PFSK-1 (cell line): Measurements from ENCODE around the gene PCDHGB5.

Experiments
- FOXP2 ChIP-seq: optimal IDR thresholded peaks from 2 replicates; pipeline ENCODE3; 2011; ENCODE audit warnings: borderline replicate concordance, control low read depth, inconsistent platforms; ENCODE audit not compliant: insufficient read depth; ENCODE audit errors: extremely low read length, extremely low read depth
- POLR2AphosphoS5 ChIP-seq: IDR thresholded peaks from 2 replicates; pipeline ENCODE4 v1.6.1; 2012; ENCODE audit warnings: low read depth, mild to moderate bottlenecking, control low read depth, low read length, moderate library complexity
- REST ChIP-seq, 2 experiments: IDR thresholded peaks; 2 replicates each; pipeline versions ENCODE4 v1.6.1 to v1.8.0; 2011 to 2012; ENCODE audit warnings: low read depth in 2 of 2, low read length in 2 of 2, control low read depth in 1 of 2, inconsistent platforms in 1 of 2, mild to moderate bottlenecking in 1 of 2, moderate library complexity in 1 of 2; ENCODE audit not compliant: insufficient read depth in 1 of 2
- SIN3A ChIP-seq: IDR thresholded peaks from 2 replicates; pipeline ENCODE4 v1.6.1; 2012; ENCODE audit warnings: mild to moderate bottlenecking, low read length, moderate library complexity, borderline replicate concordance; ENCODE audit not compliant: insufficient read depth
- TAF1 ChIP-seq: IDR thresholded peaks from 2 replicates; pipeline ENCODE4 v1.6.1; 2012; ENCODE audit warnings: low read length, control low read depth, borderline replicate concordance; ENCODE audit not compliant: insufficient read depth

- TF ChIP-seq POLR2AphosphoS5: no peak
- TF ChIP-seq REST (IDR thresholded peaks at IDR 0.05; ENCODE audit: insufficient read depth in 1 of 2, low read depth in 2 of 2, low read length in 2 of 2): no peak
- no peak for TF ChIP-seq TAF1
- no peak for TF ChIP-seq SIN3A
- TF ChIP-seq FOXP2: no peak
These were observed 25.1 kb downstream of the PCDHGB5 start for GRCh38 chr5:141422742-141423291.
